GM12872 (cell line): ENCODE data around the gene TPSD1.
"Not testable (repeated sequence)": the region's sequence is repeated elsewhere in the genome, so short reads cannot be mapped to it uniquely, and the experiment has no call there.

Experiments
- TF ChIP-seq, protein P1 (sequence below): IDR thresholded peaks from 3 replicates; pipeline ENCODE4 v1.5.1; 2011; ENCODE audit warnings: low read depth, mild to moderate bottlenecking, low read length, moderate library complexity; ENCODE audit not compliant: insufficient read depth

The TPSD1 gene

GRCh38 chr16:1222553-1223354 is 33.1 kb upstream of the TPSD1 start:
- TF ChIP-seq, protein P1, sequence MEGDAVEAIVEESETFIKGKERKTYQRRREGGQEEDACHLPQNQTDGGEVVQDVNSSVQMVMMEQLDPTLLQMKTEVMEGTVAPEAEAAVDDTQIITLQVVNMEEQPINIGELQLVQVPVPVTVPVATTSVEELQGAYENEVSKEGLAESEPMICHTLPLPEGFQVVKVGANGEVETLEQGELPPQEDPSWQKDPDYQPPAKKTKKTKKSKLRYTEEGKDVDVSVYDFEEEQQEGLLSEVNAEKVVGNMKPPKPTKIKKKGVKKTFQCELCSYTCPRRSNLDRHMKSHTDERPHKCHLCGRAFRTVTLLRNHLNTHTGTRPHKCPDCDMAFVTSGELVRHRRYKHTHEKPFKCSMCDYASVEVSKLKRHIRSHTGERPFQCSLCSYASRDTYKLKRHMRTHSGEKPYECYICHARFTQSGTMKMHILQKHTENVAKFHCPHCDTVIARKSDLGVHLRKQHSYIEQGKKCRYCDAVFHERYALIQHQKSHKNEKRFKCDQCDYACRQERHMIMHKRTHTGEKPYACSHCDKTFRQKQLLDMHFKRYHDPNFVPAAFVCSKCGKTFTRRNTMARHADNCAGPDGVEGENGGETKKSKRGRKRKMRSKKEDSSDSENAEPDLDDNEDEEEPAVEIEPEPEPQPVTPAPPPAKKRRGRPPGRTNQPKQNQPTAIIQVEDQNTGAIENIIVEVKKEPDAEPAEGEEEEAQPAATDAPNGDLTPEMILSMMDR: no peak

GRCh38 chr16:1223355-1224214 is 32.3 kb upstream of the TPSD1 start:
- TF ChIP-seq, protein P1: no peak

- TF ChIP-seq, protein P1: no peak
These were observed 31.3 kb upstream of the TPSD1 start for GRCh38 chr16:1224558-1224957.

GRCh38 chr16:1225051-1225451 is 30.8 kb upstream of the TPSD1 start, which contains the start of gene TPSG1:
Gene TPSG1 (minus strand): TSS chr16:1225268. CDS start chr16:1225252, 16 bp downstream.
- TF ChIP-seq, protein P1: no peak

DNA sequence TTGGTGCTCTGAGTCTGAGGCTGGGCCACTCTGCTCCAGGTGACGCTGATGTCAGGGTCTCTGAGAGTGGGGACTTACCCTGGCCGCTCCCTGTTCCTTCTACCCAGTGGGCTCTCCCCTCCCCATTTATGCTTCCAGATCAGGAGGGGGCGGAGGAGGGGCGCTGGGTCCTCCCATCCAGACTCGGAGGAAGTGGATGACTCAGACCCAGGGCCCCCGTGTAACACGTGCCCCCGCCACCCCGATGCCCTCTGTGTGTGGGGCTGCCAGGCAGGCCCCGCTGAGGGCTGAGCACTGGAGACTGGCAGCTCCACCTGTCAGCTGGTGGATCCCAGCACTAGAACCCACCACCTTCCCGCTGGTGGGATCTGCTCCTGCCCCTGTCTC is 25.8 kb upstream of the TPSD1 start, which contains the start of gene TPSB2:
Gene TPSB2 (minus strand): TSS at position 101 of the 387 bp plus-strand sequence. CDS start 233 bp downstream, outside the sequence.
- TF ChIP-seq, protein P1: not testable (repeated sequence)

DNA sequence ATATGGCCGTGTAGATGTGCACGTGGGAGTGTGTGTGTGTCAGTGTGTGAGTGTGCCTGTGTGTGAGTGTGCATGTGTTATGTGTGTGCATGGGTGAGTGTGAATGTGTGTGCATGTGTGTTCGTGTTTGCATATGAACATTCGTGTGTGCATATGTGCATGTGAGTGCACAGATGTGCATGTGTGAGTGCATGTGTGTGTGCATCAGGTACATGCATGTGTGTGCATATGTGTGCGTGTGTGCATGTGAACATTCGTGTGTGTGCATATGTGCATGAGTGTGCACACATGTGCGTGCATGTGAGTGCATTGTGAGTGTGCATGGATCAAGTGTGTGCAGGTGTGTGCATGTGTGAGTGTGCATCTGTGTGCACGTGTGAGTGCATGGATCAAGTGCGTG is 17.9 kb upstream of the TPSD1 start:
- TF ChIP-seq, protein P1: no peak

GRCh38 chr16:1240436-1240835 is 15.4 kb upstream of the TPSD1 start, which contains the start of gene TPSAB1:
Gene TPSAB1 (plus strand): TSS chr16:1240705. CDS start chr16:1240939, 234 bp downstream.
- TF ChIP-seq, protein P1: not testable (repeated sequence)
